Ammon's horn (tissue), 1 donor: ENCODE measurements around the gene SCRN2.

ENCODE experiments used
- DNase-seq: peaks from one replicate; pipeline ENCODE4 v3.0.0-alpha.2; 2016; ENCODE audit warnings: low spot score

The SCRN2 gene

DNA sequence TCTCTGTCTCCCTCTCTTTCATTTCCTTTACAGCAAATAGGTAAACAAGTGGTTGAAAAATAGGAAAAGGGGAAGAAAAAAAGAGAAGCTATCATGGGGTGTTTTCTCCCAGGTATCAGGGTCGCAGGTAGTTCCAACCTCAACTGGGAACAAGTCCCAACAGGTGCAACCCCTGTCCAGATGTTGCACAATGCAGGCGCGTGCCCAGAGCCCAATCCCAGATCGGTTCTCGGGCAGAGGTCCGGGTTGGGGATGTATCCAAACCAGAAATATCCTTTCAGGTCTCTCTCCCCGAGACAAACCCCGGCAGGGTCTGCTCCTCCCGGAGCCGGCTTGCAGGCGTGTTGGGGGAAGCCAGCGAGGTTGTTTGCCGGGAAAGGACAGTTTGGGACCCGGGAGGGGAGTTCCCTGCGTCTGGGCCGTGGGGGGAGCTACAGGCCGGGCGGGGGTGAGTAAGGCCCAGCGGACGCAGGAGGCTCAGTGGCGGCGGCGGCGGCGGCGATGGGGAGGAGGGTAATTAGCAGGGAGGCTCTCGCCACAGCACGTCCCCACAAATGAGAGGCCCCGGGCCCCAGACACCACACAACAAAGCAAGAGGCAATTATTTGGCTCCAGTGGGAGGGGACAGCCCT, 31.1 kb upstream of the SCRN2 start:
- DNase-seq, result no peak

DNA sequence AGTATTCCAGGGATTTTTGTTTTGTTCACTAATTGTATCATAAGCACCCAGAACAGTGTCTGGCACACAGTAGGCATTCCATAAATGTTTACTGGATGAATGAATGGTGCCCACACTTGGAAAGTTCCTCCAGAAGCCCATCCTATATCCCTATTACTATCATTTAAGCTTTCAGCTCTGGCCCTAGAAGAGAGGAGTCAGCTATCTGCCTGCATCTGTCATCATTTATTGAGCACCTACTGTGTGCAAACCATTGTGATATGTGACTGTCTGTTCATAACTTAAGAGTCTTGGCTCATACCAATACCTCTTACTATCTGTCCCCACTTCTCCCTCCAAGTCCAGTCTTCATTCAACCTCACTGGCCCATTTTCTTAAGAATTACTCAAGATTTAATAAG, 30.0 kb upstream of the SCRN2 start:
- no peak for DNase-seq

DNA sequence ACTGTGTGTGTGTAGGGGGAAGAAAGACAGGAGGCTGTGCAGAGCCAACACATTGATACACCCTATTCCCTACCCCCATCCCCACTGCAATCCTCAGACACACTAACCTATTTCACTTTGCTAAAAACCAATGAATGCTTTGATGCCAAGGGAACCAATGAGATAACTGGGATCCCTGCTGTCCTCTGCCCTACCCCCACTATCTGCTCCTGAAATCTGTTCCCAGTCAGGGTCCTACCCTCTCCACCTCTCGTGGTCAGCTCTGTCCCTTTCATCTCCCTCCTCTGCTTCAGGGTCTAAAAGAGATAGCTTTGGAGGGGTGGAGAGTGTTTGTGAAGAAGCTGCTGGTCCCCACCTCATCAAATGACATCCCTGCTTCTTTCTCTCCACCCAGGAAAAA, 29.0 kb upstream of the SCRN2 start:
- DNase-seq, result no peak

DNA sequence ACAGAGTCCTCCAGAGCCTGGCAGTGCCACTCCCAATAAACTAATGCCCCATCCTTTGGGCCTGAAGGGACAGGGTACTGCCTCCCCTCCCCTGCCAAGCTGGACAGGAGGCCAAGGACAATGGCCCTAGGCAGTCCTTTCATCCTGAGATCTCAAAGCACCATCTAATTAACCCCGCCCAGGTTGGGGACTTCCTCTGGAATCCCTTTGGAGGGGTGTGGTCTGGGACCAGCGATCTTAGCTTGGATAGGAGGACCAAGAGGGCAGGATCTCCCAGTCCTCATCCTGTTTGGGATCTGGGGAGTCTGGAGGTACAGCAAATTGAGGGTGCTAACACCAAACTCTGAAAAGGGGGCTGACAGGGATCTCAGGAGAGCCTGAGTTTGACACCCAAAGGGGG, 28.0 kb upstream of the SCRN2 start:
- no peak for DNase-seq

DNA sequence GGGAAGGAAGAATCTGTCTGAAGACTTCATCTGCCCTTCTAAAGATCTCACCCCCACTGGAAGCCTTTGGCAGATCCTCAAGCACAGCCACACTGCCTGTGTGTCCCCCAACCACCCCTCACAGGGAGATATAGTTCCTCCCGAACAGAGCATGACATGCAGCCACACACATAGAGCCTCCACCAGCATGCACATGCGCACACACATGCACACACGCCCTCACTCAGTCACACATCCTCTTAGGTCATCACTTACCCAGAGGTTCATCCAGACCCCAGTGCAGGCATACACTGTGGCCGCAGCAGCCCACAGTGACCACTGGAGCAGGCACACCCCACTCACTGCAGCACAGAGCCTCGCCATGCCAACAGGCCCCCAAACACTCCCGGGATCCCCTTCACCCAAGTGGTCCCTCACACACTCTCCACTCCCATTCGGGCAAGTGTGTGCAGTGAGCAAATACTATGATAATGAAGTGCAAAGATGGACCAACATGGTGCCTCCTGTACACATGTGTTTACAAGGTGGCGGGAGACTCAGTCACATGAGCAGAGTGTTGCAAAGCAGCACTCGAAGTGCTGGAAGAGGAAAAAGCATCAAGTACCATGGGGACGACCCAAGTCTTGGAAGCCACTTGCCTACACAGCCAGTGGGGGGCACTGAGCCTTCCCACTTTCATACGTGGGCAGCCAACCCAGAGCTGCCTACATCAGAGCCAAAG, 26.9 kb upstream of the SCRN2 start:
- DNase-seq, result no peak

DNA sequence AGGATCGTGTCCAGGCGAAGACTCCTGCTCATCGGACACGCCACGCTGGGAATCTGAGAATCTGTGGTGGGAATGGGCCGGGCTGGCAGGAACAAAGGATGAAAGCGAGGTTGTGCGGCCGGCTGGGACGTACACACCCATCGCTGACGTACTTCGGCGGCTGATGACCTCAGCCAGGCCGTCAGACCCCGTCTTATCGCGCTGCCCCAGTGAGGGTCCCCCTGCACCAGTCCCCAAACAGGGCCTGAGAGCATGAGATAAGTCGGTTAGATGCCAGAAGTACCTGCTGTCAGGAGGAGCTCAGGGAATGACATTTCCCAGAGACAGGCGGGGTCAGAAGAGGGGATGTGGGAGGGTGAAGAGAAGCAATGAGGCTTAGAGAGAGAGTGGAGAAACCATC, 25.9 kb upstream of the SCRN2 start:
- DNase-seq, result no peak

DNA sequence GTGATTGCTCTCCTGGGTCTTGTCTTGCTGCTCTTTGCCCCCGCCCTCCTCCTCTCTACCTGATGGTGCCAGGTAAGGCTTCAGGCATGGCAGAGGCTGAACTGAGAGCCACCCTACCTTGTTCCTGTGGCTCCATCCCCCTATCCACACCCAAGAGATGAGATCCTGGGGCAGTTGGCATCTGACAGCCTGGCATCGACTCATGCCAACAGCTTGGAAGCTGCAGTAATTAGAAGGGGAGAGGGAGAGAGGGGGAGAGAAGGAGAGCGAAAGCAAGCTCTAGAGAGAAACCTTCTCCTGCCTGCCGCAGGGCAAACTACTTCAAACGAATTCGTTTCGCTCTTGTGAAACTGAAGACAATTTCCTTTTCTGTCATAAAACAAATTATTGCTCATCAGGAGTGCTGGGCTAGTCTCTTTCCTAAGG, 23.7 kb upstream of the SCRN2 start:
- DNase-seq, result no peak

DNA sequence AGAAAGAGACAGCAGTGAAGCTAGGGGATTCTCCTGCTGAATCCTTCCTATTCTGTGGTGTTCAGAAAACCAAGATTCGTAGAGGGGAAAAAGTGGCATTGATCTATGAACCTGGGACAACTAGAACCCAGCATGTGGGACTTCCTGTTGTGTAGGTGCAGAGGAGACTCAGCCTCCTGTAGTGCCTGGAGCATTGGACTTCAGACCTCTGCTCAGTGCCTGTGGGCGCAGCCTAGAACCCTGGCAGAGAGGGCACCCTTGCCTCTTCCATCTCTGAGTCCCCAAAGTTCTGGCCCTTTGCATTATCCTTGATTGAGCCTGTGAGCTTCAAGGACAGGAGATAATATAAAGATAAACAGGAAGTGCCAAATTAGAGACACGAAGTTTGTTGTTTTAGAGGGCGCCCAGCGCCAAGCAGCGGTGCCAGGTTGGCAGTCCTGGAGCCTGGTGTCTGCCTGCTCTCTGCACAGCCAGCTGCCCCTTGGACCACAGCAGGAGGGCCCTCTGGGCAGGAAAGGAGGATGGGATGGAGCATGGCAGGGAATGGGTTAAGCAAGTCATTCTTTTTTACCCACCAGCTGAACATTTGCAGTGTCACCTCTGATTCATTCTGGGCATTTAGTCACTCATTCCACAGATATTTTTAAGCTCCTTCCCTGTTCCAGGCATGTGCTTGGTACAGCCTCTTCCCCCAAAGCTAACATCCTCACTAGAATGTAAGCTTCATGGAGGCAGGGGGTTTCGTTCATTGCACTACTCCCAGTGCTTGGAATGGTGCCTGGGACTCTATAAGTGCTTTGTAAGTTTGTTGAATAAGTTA, 21.8 kb upstream of the SCRN2 start:
- no peak for DNase-seq

DNA sequence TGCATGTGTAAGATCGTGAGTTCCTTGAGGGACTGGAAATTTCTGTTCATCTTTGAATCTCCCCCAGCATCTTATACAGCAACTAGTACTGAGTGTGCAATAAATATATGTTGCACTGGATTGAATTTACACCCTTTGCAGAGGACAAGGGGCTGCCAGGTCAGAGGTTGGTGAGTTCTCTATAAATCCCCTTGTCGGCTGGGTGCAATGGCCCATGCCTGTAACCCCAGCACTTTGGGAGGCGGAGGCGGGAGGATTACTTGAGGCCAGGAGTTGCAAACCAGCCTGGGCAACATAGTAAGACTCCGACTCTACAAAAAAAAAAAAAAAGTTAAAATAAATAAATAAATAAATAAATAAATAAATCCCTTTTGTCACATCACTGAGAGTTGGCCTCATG, 19.3 kb upstream of the SCRN2 start:
- no peak for DNase-seq

DNA sequence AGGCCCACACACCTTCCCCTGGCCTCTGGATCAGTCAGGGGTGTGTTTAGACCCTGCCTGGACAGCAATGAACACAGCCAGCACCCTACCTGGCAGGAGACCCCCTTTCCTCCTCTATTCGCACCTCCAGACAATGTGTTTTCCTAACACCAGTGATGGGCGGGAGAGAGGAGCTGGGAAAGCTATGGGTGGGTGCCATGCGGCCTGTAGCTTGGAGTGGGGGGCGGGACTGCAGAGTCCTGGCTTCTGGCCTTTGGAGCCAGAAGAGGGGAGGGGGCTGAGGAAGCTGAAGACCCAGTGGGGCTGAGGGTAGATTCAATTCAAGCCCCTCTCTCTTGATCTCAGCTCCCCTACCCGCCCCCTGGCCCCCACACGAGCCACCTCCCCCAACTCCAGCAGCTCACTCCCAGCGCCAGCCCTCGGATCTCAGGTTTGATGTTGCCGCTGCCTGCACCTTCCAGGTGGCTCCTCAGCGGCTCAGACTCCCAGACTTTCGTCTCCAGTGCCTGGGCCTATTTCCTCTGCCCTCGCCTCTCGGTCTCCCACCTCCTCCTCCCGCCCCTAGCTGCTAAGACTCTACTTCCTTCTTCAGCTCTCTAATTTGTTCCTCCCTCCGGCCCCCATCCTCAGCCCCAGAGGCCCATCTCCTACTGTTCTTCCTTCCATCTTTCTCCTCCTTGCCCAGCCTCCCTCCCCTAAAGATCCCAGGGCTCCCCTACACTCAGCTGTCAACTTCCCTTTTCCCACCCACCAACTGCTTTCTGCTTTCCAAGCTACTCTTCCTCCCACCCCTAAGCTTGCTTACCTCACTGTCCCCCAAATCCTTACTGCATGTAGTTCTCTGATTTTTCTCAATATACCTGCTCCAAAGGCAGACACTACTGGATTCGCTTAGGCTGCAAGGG, 16.7 kb upstream of the SCRN2 start:
- DNase-seq, result no peak

DNA sequence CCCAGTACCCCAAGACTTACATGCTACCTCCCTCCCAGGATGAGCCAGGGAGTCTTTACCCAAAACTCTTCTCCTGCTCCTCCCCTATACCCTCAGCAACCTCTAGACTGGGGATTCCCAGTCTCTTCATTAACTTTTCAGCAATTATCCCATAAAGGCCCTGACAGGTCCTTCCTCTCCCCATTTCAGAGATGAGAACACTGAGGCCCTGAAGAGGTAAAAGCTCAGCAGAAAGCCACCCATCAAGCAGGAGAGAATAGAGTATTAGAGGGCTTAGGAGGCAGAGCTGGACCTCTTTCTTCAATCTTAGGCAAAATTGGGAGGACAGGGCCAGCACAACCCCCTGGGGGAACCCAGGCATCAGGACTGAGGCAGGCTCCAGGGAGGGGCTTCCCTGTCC, 15.8 kb upstream of the SCRN2 start:
- no peak for DNase-seq

DNA sequence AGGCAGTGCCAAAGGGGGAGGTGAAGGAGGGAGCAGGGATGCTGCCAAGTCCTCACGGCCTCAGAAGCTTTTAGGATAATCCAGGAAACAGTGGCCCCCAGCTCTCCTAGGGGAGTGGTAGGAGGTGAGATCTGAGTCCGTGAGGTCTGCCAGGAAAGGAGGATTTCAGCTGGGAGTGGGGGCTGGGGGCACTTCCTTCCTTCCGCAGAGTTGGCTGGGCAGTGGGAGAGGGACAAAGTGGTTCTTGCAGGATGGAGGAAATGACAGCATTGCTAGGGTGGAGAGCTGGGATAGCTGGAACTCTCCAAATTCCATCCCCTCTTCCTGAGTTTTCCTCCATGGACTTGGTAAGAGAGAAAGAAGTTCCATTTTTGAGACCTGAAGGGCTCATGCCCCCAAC, 14.7 kb upstream of the SCRN2 start:
- no peak for DNase-seq

DNA sequence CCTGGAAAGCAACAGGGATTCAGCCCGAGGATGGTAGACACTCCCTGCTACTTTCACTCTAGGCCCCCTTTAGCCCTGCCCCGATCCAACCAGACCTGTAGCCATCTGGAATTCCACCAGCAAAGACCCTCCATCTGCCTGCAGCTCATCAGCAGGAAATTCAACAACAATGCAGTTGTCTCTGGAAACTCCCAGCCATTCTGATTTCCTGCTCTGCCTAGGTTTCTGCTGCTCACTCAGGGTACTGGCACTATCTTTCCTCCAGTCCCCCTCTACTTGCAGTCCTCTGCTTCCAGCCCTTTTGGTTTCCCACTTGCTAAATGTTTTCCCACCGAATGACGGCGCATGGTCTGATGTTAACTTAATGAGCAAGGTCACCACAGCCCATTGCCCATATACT, 12.5 kb upstream of the SCRN2 start:
- no peak for DNase-seq

DNA sequence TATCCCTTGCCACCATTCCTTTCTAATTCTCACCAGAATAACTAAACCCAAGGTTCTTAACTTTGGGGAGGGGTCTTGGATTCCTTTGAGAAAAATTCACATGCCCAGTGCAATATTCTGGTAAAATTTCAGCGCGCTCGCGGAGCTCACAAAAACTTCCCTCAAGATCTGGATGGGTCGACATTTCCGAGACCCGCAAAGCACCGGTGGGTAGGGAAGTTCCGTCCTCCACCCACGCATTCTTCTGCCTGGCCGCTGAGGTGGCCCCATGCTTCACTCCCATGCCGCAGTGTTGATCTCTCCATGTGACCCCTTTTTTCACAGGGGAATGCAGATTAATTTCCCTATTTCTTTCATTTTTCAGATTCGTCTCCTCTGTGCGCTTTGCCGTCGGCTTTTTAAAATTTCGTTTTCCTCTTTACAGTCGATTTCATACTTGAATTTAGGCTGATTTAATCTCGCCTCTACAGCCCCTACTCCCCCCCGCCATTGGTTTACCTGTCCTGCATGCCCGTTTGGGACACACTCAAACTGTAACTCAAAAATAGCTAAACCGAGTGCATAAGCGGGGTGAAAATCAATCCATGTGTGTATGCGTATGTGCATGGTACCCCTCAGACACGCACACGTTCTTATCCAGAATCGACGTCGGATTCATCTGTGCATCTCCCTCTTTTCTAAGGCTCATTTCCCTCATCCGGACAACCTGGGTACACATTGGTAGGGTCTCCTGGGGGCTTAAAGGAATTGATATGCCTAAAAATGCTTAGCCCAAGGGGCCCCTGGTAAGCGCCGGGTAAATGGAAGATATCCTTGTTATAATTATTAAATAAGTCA, 11.3 kb upstream of the SCRN2 start:
- DNase-seq, result no peak

DNA sequence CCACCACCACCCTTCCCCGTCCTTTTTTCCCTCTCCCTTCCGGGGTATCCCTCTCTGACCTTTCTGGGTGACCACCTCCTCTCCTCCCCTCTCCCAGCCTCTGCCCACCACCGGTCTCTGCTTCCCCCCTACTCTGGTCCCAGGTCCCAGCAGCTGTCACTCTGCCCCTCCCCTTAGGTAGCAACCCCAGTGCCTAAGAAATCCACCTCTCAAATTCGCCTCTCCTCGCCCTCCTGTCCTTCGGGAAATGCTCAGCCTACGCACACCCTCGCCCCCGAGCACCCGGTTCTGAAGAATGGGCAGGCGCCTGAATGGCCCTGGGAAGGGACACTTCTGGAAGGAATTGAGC, 10.7 kb upstream of the SCRN2 start:
- no peak for DNase-seq

DNA sequence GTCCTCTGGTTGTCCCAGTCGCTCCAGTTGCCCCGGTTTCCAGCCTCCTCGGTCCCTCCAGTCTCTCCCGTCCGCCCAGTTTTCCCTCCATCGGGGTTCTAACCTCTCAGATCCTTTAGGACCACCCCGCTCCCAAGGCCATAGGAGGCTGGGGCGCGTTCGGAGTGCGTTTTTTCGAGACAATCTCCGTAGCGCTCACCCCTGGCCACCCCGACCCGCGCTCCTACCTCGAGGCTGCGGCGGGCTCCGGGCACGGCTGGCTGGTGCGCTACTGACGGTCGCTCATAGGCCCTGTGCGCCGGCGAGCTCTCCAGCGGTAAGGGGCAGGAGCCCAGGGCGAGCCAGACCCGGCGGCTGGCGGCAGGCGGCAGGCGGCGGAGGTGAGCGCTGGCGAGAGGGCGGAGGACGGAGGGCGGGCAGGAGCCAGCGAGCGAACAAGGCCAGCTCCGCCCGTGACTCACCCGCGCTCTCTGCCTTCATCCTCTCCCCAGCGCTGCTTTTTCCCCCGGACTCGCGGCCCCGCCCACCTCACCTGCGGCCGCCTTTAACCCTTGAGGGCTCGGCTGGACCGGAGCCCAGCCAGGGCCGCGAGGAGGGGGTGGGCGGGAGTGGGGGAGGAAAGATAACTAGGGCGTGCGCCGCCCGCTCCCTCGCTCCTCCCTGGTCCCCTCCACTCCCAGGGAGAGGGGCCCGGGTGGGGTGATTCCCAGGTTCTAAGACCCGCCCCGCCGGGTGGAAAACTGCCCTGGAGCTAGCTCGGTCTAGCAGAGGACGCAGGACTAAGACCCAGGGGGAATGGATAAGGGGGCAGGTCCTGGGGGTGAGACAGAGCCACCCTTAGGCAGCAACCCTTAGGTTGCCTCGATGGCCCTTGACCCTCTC, 9.9 kb upstream of the SCRN2 start, which contains the start of gene SP6:
Gene SP6 (minus strand): TSS at position 472 of the 882 bp plus-strand sequence. CDS start 2,734 bp downstream, outside the sequence.
- DNase-seq, result no peak

DNA sequence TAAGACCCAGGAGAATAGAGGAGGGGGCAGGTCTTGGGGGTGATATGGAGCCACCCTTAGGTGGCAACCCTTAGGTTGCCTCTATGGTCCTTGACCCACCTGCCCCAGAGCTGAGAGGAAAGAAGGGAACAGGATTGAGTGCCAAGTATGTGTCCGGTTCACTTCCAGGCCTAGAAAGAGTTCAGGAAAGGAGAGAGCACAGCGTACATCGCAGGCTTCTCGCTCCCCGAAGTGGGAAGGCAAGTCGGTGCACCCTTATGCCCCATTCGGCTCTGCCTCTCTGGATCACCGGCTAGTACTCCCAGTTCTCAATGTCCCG, 9.3 kb upstream of the SCRN2 start:
- no peak for DNase-seq

DNA sequence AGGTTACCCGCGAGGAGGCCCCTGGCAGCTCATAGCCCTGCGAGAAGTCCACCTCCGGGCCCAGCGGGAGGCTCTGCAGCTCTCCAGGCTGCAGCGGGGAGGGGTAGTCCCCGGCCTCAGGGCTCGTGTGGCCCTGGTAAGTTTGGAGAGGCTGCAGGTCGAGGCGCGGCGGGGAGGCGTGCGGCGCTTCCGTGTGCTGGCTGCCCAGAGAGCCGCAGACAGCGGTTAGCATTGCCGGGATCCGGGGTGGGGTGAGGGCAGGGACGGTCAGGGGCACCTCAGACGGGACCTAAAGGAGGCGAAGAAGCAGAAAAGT, 7.1 kb upstream of the SCRN2 start:
- DNase-seq, result no peak

DNA sequence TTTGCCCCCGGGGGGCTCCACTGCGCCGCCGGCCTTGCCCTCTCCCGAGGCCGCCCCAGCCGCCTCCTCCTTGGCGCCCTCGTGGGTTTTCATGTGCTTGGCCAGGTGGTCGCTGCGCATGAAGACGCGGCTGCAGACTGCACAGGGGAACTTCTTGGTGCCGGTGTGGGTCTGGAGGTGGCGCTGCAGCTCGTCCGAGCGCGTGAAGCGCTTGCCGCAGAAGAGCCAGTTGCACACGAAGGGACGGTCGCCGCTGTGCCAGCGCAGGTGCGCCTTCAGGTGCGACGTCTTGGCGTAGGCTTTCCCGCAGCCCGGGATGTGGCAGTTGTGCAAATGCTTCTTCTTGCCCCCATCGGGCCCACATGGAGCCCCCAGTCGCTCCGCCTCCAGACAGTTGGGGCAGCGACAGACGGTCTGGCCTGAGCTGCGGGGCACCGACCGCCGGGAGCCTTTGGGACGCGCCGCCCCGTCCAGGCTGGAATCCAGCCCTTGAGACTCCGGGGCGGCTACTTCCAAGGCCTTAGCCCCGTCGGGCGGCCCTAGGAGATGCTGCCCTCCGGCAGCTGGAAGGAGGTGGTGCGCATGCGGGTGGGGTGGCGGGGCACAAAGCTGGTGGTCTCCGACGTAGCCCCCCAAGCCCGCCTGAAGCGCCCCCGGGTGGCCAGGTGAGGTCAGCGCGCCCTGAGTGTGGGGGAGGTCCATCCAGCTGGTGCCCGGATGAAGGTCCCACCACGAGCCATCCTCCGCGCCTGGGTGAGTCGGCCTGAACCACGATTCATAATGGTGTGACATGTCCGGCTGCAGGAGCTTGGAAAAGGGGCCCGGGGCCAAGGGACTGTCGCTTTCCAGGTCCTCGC, 6.5 kb upstream of the SCRN2 start:
- no peak for DNase-seq
